ENCODE measurements around the gene GCAT. TPM values are rescaled to one million over a fixed set of nuclear protein-coding genes. Genes with fewer than 3 reads are reported as not detected.

GCAT gene
- polyA plus RNA-seq, 1 of the 3 experiments (the other 2 are of a cell fraction), result 24.2 TPM

DNA sequence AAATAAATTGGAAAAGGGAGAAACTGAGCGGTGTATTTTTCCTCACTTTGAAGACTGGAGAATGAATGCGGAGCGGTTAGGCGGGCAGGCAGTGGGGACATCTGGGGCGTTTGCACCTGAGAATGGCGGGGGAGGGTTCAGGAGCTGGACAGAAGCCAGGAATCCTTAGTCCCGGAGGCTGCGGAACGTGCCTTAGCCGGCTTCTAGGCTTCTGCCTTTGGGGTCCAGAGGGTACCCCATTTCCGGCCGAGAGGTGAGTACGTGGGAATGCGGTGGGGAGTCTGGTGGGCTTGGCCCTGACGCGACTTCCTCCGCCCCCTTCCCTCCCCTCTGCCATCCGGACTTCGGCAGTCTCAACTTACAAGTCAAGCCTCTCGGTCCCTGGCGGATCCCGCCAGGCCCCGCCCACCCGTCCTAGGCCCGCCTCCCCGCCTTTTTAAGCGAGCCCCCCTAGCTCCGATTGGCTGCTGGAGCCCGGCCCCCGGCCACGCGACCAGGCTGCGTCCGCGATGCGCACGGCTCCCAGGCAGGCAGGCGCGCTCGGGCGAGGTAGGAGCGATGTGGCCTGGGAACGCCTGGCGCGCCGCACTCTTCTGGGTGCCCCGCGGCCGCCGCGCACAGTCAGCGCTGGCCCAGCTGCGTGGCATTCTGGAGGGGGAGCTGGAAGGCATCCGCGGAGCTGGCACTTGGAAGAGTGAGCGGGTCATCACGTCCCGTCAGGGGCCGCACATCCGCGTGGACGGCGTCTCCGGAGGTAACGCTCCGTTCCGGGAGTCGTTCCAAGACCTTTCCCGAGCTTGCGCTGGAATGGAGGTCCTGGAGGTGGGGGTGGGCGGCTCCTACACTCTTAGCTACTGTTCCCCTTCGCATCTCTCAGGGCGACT, at the start of gene GCAT (continued):
- peak; percentile 30; the same call in 1 of the 2 replicates for TF ChIP-seq RCOR1 (IDR thresholded peaks at IDR 0.05; ENCODE audit: low read length)

DNA sequence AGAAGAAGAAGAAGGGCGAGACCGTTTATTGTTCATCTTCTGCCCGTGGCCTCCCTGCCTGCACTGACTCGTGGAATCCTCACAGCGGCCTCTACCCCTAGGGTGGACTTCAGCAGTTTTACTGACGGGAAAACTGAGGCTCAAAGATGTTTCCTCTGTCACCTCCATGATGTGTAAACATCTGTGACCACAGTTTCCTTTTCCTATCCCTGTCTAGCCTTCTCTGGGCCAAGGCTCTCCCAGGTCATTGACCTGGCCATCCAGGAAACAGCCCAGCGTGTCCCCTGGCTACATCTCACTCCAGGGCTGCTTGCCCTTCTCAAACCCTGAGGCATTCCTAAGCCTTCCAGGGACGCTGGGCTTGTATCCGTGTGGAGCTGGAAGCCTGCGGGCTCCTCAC, 49.0 kb upstream of the GCAT start:
- H2AFZ ChIP-seq (ENCODE audit: low read depth), result no peak overlapping the region
- WGBS (ENCODE audit: low lambda C conversion rate), result 87% methylated on average over 10 of the region's 10 CpGs
- H3K27me3 ChIP-seq (ENCODE audit: insufficient read depth), result no peaks in the 10 kb centered on the region
- DNase-seq, result no peak
- peaks cover 2 to 3% of the 10 kb centered on the region in 2 experiments; a peak in 2 of 4 replicates for H3K4me1 ChIP-seq (ENCODE audit: control insufficient read depth in 1 of 2, insufficient read depth in 2 of 2, low read depth in 1 of 2, low read length in 1 of 2)
- H3K79me2 ChIP-seq (ENCODE audit: insufficient read depth), result peaks cover 19% of the 10 kb centered on the region; the same call in 1 of the 2 replicates
- 0 out of 2 replicates have a peak, but pooled peaks cover 4% of the 10 kb centered on the region for H4K20me1 ChIP-seq (ENCODE audit: insufficient read depth)
- no peaks in the 10 kb centered on the region for H3K9me3 ChIP-seq
- peaks cover 6% of the 10 kb centered on the region for H3F3A ChIP-seq (replicated peaks; ENCODE audit: insufficient read depth)
- no peaks in the 10 kb centered on the region for H3K9me2 ChIP-seq
- ChIA-PET POLR2A (no interaction called here), CTCF (interaction anchor here (1.4 kb wide), 1 partner anchor 18 kb away, joined by 3 read pairs; no protein-coding TSS in a partner anchor)
- no peak overlapping the region for H3K4me2 ChIP-seq
- H3K9ac ChIP-seq, result no peak overlapping the region
- TF ChIP-seq TCF12 (IDR thresholded peaks at IDR 0.05), result no peak
- no peak for TF ChIP-seq RAD21 (IDR thresholded peaks at IDR 0.05; ENCODE audit: low read length)
- TF ChIP-seq RCOR1 (IDR thresholded peaks at IDR 0.05; ENCODE audit: low read length), result no peak
- no peak for TF ChIP-seq EZH2phosphoT487 (IDR thresholded peaks at IDR 0.05; ENCODE audit: borderline replicate concordance, low read depth)
- TF ChIP-seq GATA2 (CRISPR knock-in tag; IDR thresholded peaks at IDR 0.05), result no peak
- H3K36me3 ChIP-seq (replicated peaks in 1 of 2; ENCODE audit: control insufficient read depth in 1 of 2, insufficient read depth in 2 of 2, low read length in 1 of 2), result peaks cover 27 to 57% of the 10 kb centered on the region in 2 experiments
- H3K27ac ChIP-seq (ENCODE audit: low read depth in 2 of 2, low read length in 1 of 2), result no peak overlapping the region
- no peak overlapping the region for H3K4me3 ChIP-seq (ENCODE audit: low read depth in 2 of 2, low read length in 1 of 2)

DNA sequence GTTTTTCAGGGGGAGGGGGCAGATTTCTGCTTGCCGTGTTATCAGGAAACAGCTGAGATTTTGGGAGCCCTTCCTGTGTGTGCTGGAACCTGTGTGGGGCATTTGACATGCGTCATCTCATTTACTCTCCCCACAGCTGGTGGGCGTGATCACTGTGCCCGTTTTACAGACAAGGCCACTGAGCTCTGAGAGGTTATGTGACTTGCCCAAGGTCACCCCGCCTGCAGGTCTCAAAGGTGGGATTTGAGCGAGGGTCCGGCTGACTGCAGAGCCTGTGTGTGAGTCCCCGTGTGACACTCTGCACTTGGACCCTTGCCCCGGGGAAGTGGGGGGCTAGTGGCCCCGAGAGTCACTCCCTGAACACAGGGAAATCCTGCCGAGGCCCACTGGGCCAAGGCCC, 48.5 kb upstream of the GCAT start:
- H4K20me1 ChIP-seq (ENCODE audit: insufficient read depth), result 0 out of 2 replicates have a peak, but pooled peaks cover 4% of the 10 kb centered on the region
- ChIA-PET CTCF (interaction anchor here (1.4 kb wide), 1 partner anchor 19 kb away, joined by 3 read pairs; no protein-coding TSS in a partner anchor), POLR2A (no interaction called here)
- H3K9me3 ChIP-seq, result no peaks in the 10 kb centered on the region
- whole genome bisulfite sequencing (ENCODE audit: low lambda C conversion rate), result 100% methylated on average over 2 of the region's 11 CpGs
- H3K27me3 ChIP-seq (ENCODE audit: insufficient read depth), result no peaks in the 10 kb centered on the region
- H2AFZ ChIP-seq (ENCODE audit: low read depth), result no peak overlapping the region
- no peak for DNase-seq
- no peaks in the 10 kb centered on the region for H3K9me2 ChIP-seq
- TF ChIP-seq POLR2AphosphoS5 (IDR thresholded peaks at IDR 0.05; ENCODE audit: low read depth, low read length), result no peak
- no peak for TF ChIP-seq EP300 (IDR thresholded peaks at IDR 0.05; ENCODE audit: borderline replicate concordance in 1 of 2, low read depth in 1 of 2, low read length in 1 of 2)
- TF ChIP-seq TAF1 (IDR thresholded peaks at IDR 0.05; ENCODE audit: borderline replicate concordance, low read depth, low read length), result no peak
- TF ChIP-seq, protein P1, sequence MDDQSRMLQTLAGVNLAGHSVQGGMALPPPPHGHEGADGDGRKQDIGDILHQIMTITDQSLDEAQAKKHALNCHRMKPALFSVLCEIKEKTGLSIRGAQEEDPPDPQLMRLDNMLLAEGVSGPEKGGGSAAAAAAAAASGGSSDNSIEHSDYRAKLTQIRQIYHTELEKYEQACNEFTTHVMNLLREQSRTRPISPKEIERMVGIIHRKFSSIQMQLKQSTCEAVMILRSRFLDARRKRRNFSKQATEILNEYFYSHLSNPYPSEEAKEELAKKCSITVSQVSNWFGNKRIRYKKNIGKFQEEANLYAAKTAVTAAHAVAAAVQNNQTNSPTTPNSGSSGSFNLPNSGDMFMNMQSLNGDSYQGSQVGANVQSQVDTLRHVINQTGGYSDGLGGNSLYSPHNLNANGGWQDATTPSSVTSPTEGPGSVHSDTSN (IDR thresholded peaks at IDR 0.05), result no peak
- TF ChIP-seq, protein P2, sequence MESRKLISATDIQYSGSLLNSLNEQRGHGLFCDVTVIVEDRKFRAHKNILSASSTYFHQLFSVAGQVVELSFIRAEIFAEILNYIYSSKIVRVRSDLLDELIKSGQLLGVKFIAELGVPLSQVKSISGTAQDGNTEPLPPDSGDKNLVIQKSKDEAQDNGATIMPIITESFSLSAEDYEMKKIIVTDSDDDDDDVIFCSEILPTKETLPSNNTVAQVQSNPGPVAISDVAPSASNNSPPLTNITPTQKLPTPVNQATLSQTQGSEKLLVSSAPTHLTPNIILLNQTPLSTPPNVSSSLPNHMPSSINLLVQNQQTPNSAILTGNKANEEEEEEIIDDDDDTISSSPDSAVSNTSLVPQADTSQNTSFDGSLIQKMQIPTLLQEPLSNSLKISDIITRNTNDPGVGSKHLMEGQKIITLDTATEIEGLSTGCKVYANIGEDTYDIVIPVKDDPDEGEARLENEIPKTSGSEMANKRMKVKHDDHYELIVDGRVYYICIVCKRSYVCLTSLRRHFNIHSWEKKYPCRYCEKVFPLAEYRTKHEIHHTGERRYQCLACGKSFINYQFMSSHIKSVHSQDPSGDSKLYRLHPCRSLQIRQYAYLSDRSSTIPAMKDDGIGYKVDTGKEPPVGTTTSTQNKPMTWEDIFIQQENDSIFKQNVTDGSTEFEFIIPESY (IDR thresholded peaks at IDR 0.05; ENCODE audit: borderline replicate concordance, low read depth), result no peak
- TF ChIP-seq SIN3A (IDR thresholded peaks at IDR 0.05; ENCODE audit: borderline replicate concordance, low read depth, low read length), result no peak
- no peak for TF ChIP-seq RXRA (IDR thresholded peaks at IDR 0.05; ENCODE audit: borderline replicate concordance, low read depth)
- TF ChIP-seq, protein P3, sequence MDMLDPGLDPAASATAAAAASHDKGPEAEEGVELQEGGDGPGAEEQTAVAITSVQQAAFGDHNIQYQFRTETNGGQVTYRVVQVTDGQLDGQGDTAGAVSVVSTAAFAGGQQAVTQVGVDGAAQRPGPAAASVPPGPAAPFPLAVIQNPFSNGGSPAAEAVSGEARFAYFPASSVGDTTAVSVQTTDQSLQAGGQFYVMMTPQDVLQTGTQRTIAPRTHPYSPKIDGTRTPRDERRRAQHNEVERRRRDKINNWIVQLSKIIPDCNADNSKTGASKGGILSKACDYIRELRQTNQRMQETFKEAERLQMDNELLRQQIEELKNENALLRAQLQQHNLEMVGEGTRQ (IDR thresholded peaks at IDR 0.05; ENCODE audit: borderline replicate concordance, low read depth, low read length), result no peak
- TF ChIP-seq TEAD4 (IDR thresholded peaks at IDR 0.05; ENCODE audit: borderline replicate concordance, insufficient read depth), result no peak
- no peak for TF ChIP-seq JUND (IDR thresholded peaks at IDR 0.05)
- H3K4me1 ChIP-seq (ENCODE audit: control insufficient read depth in 1 of 2, insufficient read depth in 2 of 2, low read depth in 1 of 2, low read length in 1 of 2), result no peaks in the 10 kb centered on the region; a peak in 1 of 4 replicates
- no peak overlapping the region for H3K4me3 ChIP-seq (ENCODE audit: low read depth in 2 of 2, low read length in 1 of 2)
- H3K79me2 ChIP-seq (ENCODE audit: insufficient read depth), result peaks cover 15% of the 10 kb centered on the region; the same call in 1 of the 2 replicates
- H3K4me2 ChIP-seq, result no peak overlapping the region
- H3K9ac ChIP-seq, result no peak overlapping the region
- peaks cover 6% of the 10 kb centered on the region for H3F3A ChIP-seq (replicated peaks; ENCODE audit: insufficient read depth)
- H3K36me3 ChIP-seq (replicated peaks in 1 of 2; ENCODE audit: control insufficient read depth in 1 of 2, insufficient read depth in 2 of 2, low read length in 1 of 2), result peaks cover 27 to 61% of the 10 kb centered on the region in 2 experiments
- no peak overlapping the region for H3K27ac ChIP-seq (ENCODE audit: low read depth in 2 of 2, low read length in 1 of 2)
